EH (cell line): Measurements from ENCODE around the gene ARSG.
"Not testable (repeated sequence)": the region's sequence is repeated elsewhere in the genome, so short reads cannot be mapped to it uniquely, and the experiment has no call there.

Source experiments
- DNase-seq: peaks from one replicate; pipeline ENCODE4 v3.0.0-alpha.2; 2015; ENCODE audit warnings: low read depth

Gene ARSG

GRCh38 chr17:68329331-68329730 is 38.0 kb downstream of the ARSG start:
- DNase-seq: no peak

- not testable (repeated sequence) for DNase-seq
These were observed 40.6 kb downstream of the ARSG start for GRCh38 chr17:68331932-68332331.

- DNase-seq: peak; percentile 16
These were observed 43.1 kb downstream of the ARSG start for GRCh38 chr17:68334393-68334792.

- DNase-seq: no peak
These were observed 50.2 kb downstream of the ARSG start for GRCh38 chr17:68341482-68341881.

GRCh38 chr17:68343976-68344375 is 52.7 kb downstream of the ARSG start:
- DNase-seq: no peak

GRCh38 chr17:68344701-68345136 is 53.4 kb downstream of the ARSG start:
- DNase-seq: peak; percentile 31

GRCh38 chr17:68346448-68346847 is 55.2 kb downstream of the ARSG start:
- DNase-seq: no peak

GRCh38 chr17:68347380-68347779 is 56.1 kb downstream of the ARSG start:
- no peak for DNase-seq

- DNase-seq: no peak
These were observed 57.9 kb downstream of the ARSG start for GRCh38 chr17:68349157-68349556.

GRCh38 chr17:68351395-68351794 is 60.1 kb downstream of the ARSG start:
- peak; percentile 50 for DNase-seq

- DNase-seq: peak; percentile 30
These were observed 60.7 kb downstream of the ARSG start for GRCh38 chr17:68352041-68352440.

- not testable (repeated sequence) for DNase-seq
These were observed 61.4 kb downstream of the ARSG start for GRCh38 chr17:68352671-68353070.

- DNase-seq: peak; percentile 10
These were observed 61.8 kb downstream of the ARSG start for GRCh38 chr17:68353111-68353521.

- DNase-seq: peak; percentile 85
These were observed 63.0 kb downstream of the ARSG start for GRCh38 chr17:68354311-68354710.

- DNase-seq: peak; percentile 75
These were observed 63.8 kb downstream of the ARSG start for GRCh38 chr17:68355108-68355507.

- DNase-seq: no peak
These were observed 65.2 kb downstream of the ARSG start for GRCh38 chr17:68356520-68356919.

GRCh38 chr17:68356949-68357455 is 65.7 kb downstream of the ARSG start:
- DNase-seq: no peak

GRCh38 chr17:68357886-68358285 is 66.6 kb downstream of the ARSG start:
- no peak for DNase-seq

- no peak for DNase-seq
These were observed 68.7 kb downstream of the ARSG start for GRCh38 chr17:68359791-68360535.

- no peak for DNase-seq
These were observed 74.2 kb downstream of the ARSG start for GRCh38 chr17:68365469-68365868.

GRCh38 chr17:68368387-68368786 is 77.1 kb downstream of the ARSG start:
- no peak for DNase-seq

- no peak for DNase-seq
These were observed 84.3 kb downstream of the ARSG start for GRCh38 chr17:68375566-68375965.

- not testable (repeated sequence) for DNase-seq
These were observed 84.9 kb downstream of the ARSG start for GRCh38 chr17:68376178-68376577.

- peak; percentile 75 for DNase-seq
These were observed 86.5 kb downstream of the ARSG start for GRCh38 chr17:68377771-68378267.
